Adipocyte (in vitro differentiated cells): ENCODE data around the gene ANKRD33B.

Experiments
- DNase-seq: peaks from one replicate; pipeline ENCODE4 v3.0.0-alpha.2; 2015; ENCODE audit warnings: low read depth
- H3K27me3 ChIP-seq: replicated peaks from 2 replicates; pipeline ENCODE4 v1.7.0; 2013; ENCODE audit warnings: mild to moderate bottlenecking, low read length, moderate library complexity; ENCODE audit not compliant: control insufficient read depth, insufficient read depth
- H3K36me3 ChIP-seq: 2 replicates; pipeline ENCODE4 v1.7.0; 2013; ENCODE audit warnings: low read length, mild to moderate bottlenecking, moderate library complexity; ENCODE audit not compliant: control insufficient read depth, insufficient read depth, severe bottlenecking
- H3K4me1 ChIP-seq: 2 replicates; pipeline ENCODE4 v1.7.0; 2013; ENCODE audit warnings: mild to moderate bottlenecking, low read length, moderate library complexity; ENCODE audit not compliant: control insufficient read depth, insufficient read depth
- H3K4me3 ChIP-seq: 2 replicates; pipeline ENCODE4 v1.7.0; 2013; ENCODE audit warnings: mild to moderate bottlenecking, low read length, moderate library complexity
- H3K9ac ChIP-seq: 2 replicates; pipeline ENCODE4 v1.7.0; 2013; ENCODE audit warnings: mild to moderate bottlenecking, low read length, moderate library complexity
- H3K9me3 ChIP-seq: 2 replicates; pipeline ENCODE4 v1.7.0; 2013; ENCODE audit warnings: mild to moderate bottlenecking, low read length, moderate library complexity; ENCODE audit not compliant: control insufficient read depth

Gene ANKRD33B

DNA sequence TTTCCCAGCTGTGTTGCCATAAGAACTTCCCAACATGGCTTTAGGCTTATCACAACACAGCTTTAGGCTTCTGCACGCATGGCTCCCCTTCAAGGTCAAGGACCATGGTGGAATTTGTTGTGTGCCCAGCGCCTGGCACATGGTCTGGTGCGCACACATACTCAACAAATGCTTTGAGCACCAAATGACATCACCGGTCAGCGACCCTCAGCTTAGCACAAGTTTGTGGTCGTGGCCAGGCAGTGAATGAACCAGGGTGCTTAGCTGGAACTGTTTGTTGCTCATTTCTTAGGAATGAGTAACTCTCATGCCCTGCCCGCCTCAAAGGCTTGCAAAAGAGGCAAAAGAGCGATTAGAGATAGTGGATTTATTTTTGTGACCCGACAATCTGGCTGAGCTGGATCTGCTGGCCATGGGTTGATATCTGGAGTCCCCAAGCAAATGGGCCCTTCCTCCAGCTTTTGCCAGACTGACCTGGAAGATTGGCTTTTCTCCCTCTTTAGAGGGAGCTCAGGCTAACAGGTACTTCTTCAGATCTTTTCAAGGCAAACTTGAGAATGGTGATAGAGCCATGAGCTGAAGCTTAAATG is 138.3 kb downstream of the ANKRD33B start:
- Histone ChIP-seq H3K36me3 (no peaks in the 10 kb centered on the region), H3K27me3 (no peaks in the 10 kb centered on the region), H3K9me3 (no peaks in the 10 kb centered on the region), H3K4me1 (peaks cover 8% of the 10 kb centered on the region), H3K9ac (no peak overlapping the region), H3K4me3 (no peak overlapping the region)
- DNase-seq, result peak; percentile 88

DNA sequence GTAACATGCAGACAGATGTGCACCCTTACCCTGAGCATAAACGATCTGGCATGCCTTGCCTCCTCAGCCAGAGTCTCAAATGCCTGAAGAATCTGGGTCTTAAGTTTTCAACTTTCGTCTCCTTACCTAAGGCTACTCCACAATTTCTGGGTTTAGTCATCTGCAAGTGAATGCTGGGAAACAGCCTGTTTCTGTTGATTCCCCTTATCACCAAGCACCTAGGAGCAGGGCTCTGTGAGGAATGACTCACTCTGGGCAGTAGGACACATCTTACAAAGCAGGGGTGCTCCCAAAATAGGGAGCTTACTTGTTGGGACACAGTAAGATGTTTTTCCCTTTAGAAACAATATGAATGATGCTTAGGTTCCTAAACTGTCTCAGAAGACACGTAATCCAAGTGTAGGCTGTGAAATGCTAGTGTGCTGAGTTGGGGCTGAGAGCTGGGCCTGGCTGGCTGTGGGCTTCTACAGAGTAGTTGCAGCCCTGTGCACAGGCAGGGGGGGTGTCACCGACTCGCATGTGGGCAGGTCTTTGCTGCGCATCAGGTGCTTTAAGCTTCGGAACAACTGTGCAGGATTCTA is 139.1 kb downstream of the ANKRD33B start:
- Histone ChIP-seq H3K27me3 (no peaks in the 10 kb centered on the region), H3K4me3 (no peak overlapping the region), H3K9me3 (no peaks in the 10 kb centered on the region), H3K36me3 (no peaks in the 10 kb centered on the region), H3K4me1 (peaks cover 8% of the 10 kb centered on the region), H3K9ac (no peak overlapping the region)
- DNase-seq, result no peak

DNA sequence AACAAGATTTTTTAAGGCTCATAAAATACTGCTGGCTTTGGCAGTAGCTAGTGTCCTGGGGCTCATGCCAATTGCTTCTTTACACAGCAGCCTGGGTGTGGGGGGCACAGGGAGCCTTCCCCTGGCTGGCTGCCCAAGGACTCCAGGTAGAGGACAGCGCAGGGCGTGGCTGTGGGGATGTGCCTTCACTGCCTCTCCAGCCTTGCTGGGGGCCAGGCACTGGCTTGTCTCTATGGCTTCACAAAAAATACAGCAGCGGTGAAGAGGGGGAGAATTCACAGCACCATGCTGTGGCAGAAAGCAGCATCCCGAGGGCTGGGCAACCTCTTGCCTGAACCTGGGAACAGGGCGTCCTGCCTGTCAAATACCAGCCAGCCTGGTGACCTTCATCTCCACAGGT is 139.8 kb downstream of the ANKRD33B start:
- peaks cover 8% of the 10 kb centered on the region for H3K4me1 ChIP-seq
- H3K36me3 ChIP-seq, result no peaks in the 10 kb centered on the region
- DNase-seq, result no peak
- H3K27me3 ChIP-seq, result no peaks in the 10 kb centered on the region
- no peak overlapping the region for H3K4me3 ChIP-seq
- H3K9ac ChIP-seq, result no peak overlapping the region
- no peaks in the 10 kb centered on the region for H3K9me3 ChIP-seq

DNA sequence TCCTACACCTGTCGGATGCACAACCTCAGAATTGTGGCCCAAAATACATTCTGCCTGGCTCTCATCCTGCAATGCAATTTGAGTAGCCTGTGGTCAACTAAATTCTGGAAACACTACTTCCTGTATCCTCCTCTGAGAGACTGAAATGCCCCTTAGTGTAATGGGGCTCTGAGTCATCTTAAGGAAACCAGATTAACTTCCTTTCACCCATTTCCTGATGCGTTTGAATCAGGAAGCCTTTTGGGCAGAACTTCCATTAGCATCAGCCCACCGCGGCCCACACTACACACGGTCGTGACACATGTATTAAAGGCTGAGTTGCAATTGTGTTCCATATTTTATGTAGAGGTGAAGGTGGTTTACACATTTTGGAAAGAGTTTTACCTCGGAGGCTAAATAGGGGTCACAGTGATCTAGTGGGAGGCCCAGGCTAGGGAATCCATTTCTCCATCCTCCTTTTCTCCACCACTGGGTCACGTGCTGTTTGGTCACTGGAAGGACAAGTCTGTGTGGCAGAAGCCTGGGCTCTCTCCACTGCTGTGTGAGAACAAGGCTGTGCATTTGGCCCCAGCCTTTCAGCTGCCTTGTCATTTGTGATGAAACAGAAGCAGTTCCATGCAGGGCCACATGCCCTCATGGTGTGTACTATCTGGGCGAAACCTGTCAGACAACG is 141.2 kb downstream of the ANKRD33B start:
- H3K9me3 ChIP-seq, result no peaks in the 10 kb centered on the region
- H3K4me1 ChIP-seq, result peaks cover 8% of the 10 kb centered on the region
- H3K27me3 ChIP-seq, result no peaks in the 10 kb centered on the region
- peak; percentile 56 for DNase-seq
- no peak overlapping the region for H3K4me3 ChIP-seq
- no peaks in the 10 kb centered on the region for H3K36me3 ChIP-seq
- H3K9ac ChIP-seq, result no peak overlapping the region

- DNase-seq, result no peak
- Histone ChIP-seq H3K27me3 (no peaks in the 10 kb centered on the region), H3K9me3 (no peaks in the 10 kb centered on the region), H3K4me3 (no peak overlapping the region), H3K4me1 (peaks cover 8% of the 10 kb centered on the region), H3K36me3 (no peaks in the 10 kb centered on the region), H3K9ac (no peak overlapping the region)
Observed at GRCh38 chr5:10705747-10706146, 141.9 kb downstream of the ANKRD33B start.

DNA sequence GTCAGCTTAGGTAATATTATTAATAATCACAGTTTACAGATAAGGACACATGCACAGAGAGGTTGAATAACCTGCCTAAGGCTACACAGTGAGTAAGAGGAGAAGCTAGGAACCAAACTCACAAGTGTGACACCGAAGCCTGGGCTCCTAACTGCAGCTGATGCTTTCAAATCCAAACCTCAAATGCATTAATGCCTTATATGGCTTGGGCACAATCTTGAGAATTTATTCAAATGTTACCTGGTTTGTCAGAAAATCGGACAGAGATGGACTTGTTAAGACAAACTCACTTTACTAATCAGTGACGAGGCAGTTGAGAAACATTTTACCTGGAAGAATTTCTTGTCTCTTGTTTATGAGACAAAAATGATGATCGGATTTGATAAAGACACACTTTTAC is 142.5 kb downstream of the ANKRD33B start:
- Histone ChIP-seq H3K4me3 (no peak overlapping the region), H3K9ac (no peak overlapping the region), H3K36me3 (no peaks in the 10 kb centered on the region), H3K27me3 (no peaks in the 10 kb centered on the region), H3K4me1 (peaks cover 8% of the 10 kb centered on the region), H3K9me3 (no peaks in the 10 kb centered on the region)
- DNase-seq, result no peak
